K562 (cell line): Measurements from ENCODE around the gene ZBTB16. TPM values are rescaled to one million over a fixed set of nuclear protein-coding genes. Genes with fewer than 3 reads are reported as not detected.

Source experiments
- ATAC-seq: fragments of 200-7000 bp; cut with Tn5 transposase; 3 replicates; pipeline ENCODE4 v1.9.1; 2020; ENCODE audit warnings: moderate library complexity
- BruUV-seq: library from RNA; stranded (reverse); fragments of 400-500 nt; replicated peaks from 2 replicates; lab custom pipeline; 2021; lab: Mats Ljungman, UMichigan
- CTCF ChIA-PET: fragments of 300-600 bp; formaldehyde crosslinking; extraction: SDS; loops from one replicate; lab custom pipeline; 2021; ENCODE audit warnings: low intra/inter-chr PET ratio; lab: Yijun Ruan, JAX
- POLR2A ChIA-PET: fragments of 300-600, 350-650 bp; sonication (Branson Sonifier 250); formaldehyde crosslinking; extraction: SDS; loops from one replicate; lab custom pipeline; 2021; ENCODE audit warnings: antibody characterized with exemption, inconsistent platforms; lab: Yijun Ruan, JAX
- DNase-seq, 4 experiments: peaks; one replicate each; pipeline versions ENCODE4 v3.0.0 to v3.0.0-alpha.2; 2011 to 2018; ENCODE audit warnings: low spot score in 3 of 4, mixed read lengths in 3 of 4; ENCODE audit errors: extremely low read depth in 1 of 4
- FAIRE-seq: peaks from 2 replicates; lab custom pipeline; 2011; peaks lifted over from hg19 to GRCh38; lab: Jason Lieb, UNC
- H2AFZ ChIP-seq: 2 replicates; pipeline ENCODE4 v1.6.0; 2011; ENCODE audit warnings: low read depth, low read length, control low read depth, inconsistent platforms
- H3K27ac ChIP-seq: fragments of 200-600 bp; 3 replicates; pipeline ENCODE4 v1.8.0; 2011; ENCODE audit warnings: low read depth, mild to moderate bottlenecking, control low read depth, inconsistent platforms, low read length, moderate library complexity, mixed read lengths; ENCODE audit errors: extremely low read depth
- H3K27me3 ChIP-seq, 2 experiments: fragments of 300-600 bp in 1 of 2; 2 replicates in 1 of 2; 3 replicates in 1 of 2; pipeline versions ENCODE4 v1.6.0 to v1.8.0; 2011; ENCODE audit warnings: inconsistent platforms in 2 of 2, low read length in 2 of 2, mild to moderate bottlenecking in 1 of 2, mixed read lengths in 1 of 2, moderate library complexity in 1 of 2; ENCODE audit not compliant: control insufficient read depth in 2 of 2, insufficient read depth in 2 of 2
- H3K36me3 ChIP-seq: fragments of 300-600 bp; 3 replicates; pipeline ENCODE4 v1.8.0; 2011; ENCODE audit warnings: mild to moderate bottlenecking, low read length, inconsistent platforms; ENCODE audit not compliant: control insufficient read depth, insufficient read depth
- H3K4me1 ChIP-seq, 2 experiments: fragments of 200-600 bp in 1 of 2; replicated peaks in 1 of 2; 2 replicates in 1 of 2; 3 replicates in 1 of 2; pipeline versions ENCODE4 v1.5.1 to v1.8.0; 2011; ENCODE audit warnings: inconsistent platforms in 2 of 2, low read length in 2 of 2, mild to moderate bottlenecking in 1 of 2, mixed read lengths in 1 of 2, moderate library complexity in 1 of 2; ENCODE audit not compliant: control insufficient read depth in 2 of 2, insufficient read depth in 2 of 2
- H3K4me2 ChIP-seq: 2 replicates; pipeline ENCODE4 v1.6.1; 2011; ENCODE audit warnings: low read length, control low read depth, inconsistent platforms, mixed read lengths; ENCODE audit not compliant: insufficient read depth
- H3K4me3 ChIP-seq: fragments of 200-600 bp; sonication (generic), shearing (Covaris generic); 2 replicates; pipeline ENCODE4 v1.5.1; 2016; ENCODE audit warnings: control low read depth, inconsistent platforms
- H3K79me2 ChIP-seq: fragments of 200-600 bp; 3 replicates; pipeline ENCODE4 v1.8.0; 2011; ENCODE audit warnings: low read length, inconsistent platforms; ENCODE audit not compliant: control insufficient read depth, insufficient read depth
- H3K9ac ChIP-seq, 2 experiments: 2 replicates each; pipeline versions ENCODE4 v1.6.0 to v1.6.1; 2011; ENCODE audit warnings: low read depth in 2 of 2, low read length in 2 of 2, control low read depth in 1 of 2, inconsistent platforms in 1 of 2, mild to moderate bottlenecking in 1 of 2, mixed read lengths in 1 of 2; ENCODE audit not compliant: insufficient read depth in 1 of 2
- H3K9me1 ChIP-seq: one replicate; pipeline ENCODE4 v1.6.0; 2011; ENCODE audit warnings: inconsistent platforms, mild to moderate bottlenecking, low read length, moderate library complexity; ENCODE audit not compliant: control insufficient read depth, insufficient read depth
- H3K9me3 ChIP-seq: replicated peaks from 2 replicates; pipeline ENCODE4 v1.5.1; 2011; ENCODE audit warnings: low read depth, low read length, inconsistent platforms; ENCODE audit not compliant: control insufficient read depth, insufficient read depth
- H4K20me1 ChIP-seq: replicated peaks from 2 replicates; pipeline ENCODE4 v1.6.1; 2011; ENCODE audit warnings: low read length, inconsistent platforms, mixed read lengths; ENCODE audit not compliant: control insufficient read depth, insufficient read depth
- ARID4B ChIP-seq: sonication (generic); formaldehyde crosslinking; IDR thresholded peaks from 2 replicates; pipeline ENCODE4 v1.8.0; 2022; ENCODE audit warnings: mild to moderate bottlenecking, missing genetic modification reagents
- ESRRB ChIP-seq: fragments of 250-450 bp; sonication (Bioruptor Pico); IDR thresholded peaks from 2 replicates; pipeline ENCODE4 v1.5.0; 2020; ENCODE audit warnings: mild to moderate bottlenecking, moderate library complexity, borderline replicate concordance
- HMGN3 ChIP-seq: IDR thresholded peaks from 2 replicates; pipeline ENCODE4 v1.6.1; 2011; ENCODE audit warnings: borderline replicate concordance, low read depth, mild to moderate bottlenecking, mixed read lengths, low read length; ENCODE audit not compliant: insufficient read length; ENCODE audit errors: extremely low read depth
- HNRNPH1 ChIP-seq: fragments of 200-400 bp; formaldehyde crosslinking; optimal IDR thresholded peaks from 2 replicates; pipeline ENCODE3; 2017; ENCODE audit warnings: low read depth, mild to moderate bottlenecking, low read length, moderate library complexity
- KAT2B ChIP-seq: IDR thresholded peaks from one replicate; pipeline ENCODE4 v1.6.1; 2012; ENCODE audit warnings: low read depth, mild to moderate bottlenecking, control low read depth, inconsistent platforms, low read length, moderate library complexity
- MLLT1 ChIP-seq, 2 experiments: fragments of 450-650 bp; IDR thresholded peaks; 2 replicates each; pipeline ENCODE4 v1.6.1; 2016
- MTF1 ChIP-seq: fragments of 250-450 bp; sonication (Bioruptor Pico); IDR thresholded peaks from 2 replicates; pipeline ENCODE4 v1.9.0; 2021; ENCODE audit warnings: moderate library complexity, mild to moderate bottlenecking, inconsistent platforms, borderline replicate concordance
- PHF20 ChIP-seq: fragments of 450-650 bp; IDR thresholded peaks from 2 replicates; pipeline ENCODE4 v1.6.1; 2018; ENCODE audit not compliant: partially characterized antibody
- POLR2AphosphoS5 ChIP-seq: IDR thresholded peaks from 2 replicates; pipeline ENCODE4 v1.6.1; 2011; ENCODE audit warnings: mild to moderate bottlenecking, low read depth, low read length, moderate library complexity; ENCODE audit not compliant: control insufficient read depth, insufficient read depth
- TAL1 ChIP-seq: fragments of 450-650 bp; IDR thresholded peaks from 2 replicates; pipeline ENCODE4 v1.6.1; 2016; ENCODE audit warnings: mild to moderate bottlenecking
- TCFL5 ChIP-seq: fragments of 250-450 bp; sonication (Bioruptor Pico); conservative IDR thresholded peaks from 2 replicates; pipeline ENCODE4 v1.6.1; 2021; ENCODE audit warnings: mild to moderate bottlenecking, moderate library complexity, matching md5 sums
- ZNF347 ChIP-seq: fragments of 450-650 bp; formaldehyde crosslinking; IDR thresholded peaks from 2 replicates; pipeline ENCODE4 v1.4.0; 2020; ENCODE audit warnings: low read depth, mild to moderate bottlenecking, moderate library complexity
- ZNF707 ChIP-seq: fragments of 250-450 bp; sonication (Bioruptor Pico); conservative IDR thresholded peaks from 2 replicates; pipeline ENCODE4 v1.8.0; 2022; ENCODE audit warnings: inconsistent platforms, mild to moderate bottlenecking, moderate library complexity
- WGBS: fragments of 100-300 bp; shearing (Covaris generic); methylation state at CpG from one replicate; pipeline ENCODE4 v1.1.6; 2016; ENCODE audit warnings: low coverage, mixed read lengths; ENCODE audit not compliant: insufficient coverage; ENCODE audit errors: missing lambda C conversion rate; 5-methylcytosine and 5-hydroxymethylcytosine counted together
- in situ Hi-C: fragments of 300-500 bp; cut with MboI; formaldehyde crosslinking; loops from 4 replicates; pipeline ENCODE4 v1.15.0; 2018; ENCODE audit warnings: inconsistent platforms, mixed read lengths
- intact Hi-C: fragments of 100-400 bp; cut with micrococcal nuclease; formaldehyde crosslinking; loops from 2 replicates; pipeline ENCODE4 v1.14.2; 2022
- polyA plus RNA-seq, 8 experiments: library from polyadenylated mRNA; depleted of rRNA in 4 of 8; stranded (reverse) in 5 of 8; unstranded in 3 of 8; fragments of >200 nt; fragmentation: Nextera tagmentation in 2 of 8; fragmentation: Illumina TruSeq in 1 of 8; extraction: Ambion mirVana in 2 of 8; extraction: Trizol in 1 of 8; gene quantifications; 2 replicates each; pipeline versions ENCODE4 v1.2.1 to v1.2.3, GENCODE V29; 2011 to 2014; ENCODE audit warnings: inconsistent platforms in 1 of 8, missing spikeins in 1 of 8
- total RNA-seq, 7 experiments: library from RNA; depleted of rRNA in 6 of 7; stranded (reverse); fragments of >200 nt in 6 of 7; fragmentation: Illumina TruSeq in 2 of 7; extraction: Trizol in 2 of 7; gene quantifications; 2 replicates each; pipeline versions ENCODE4 v1.2.1 to v1.2.3, GENCODE V29; 2011 to 2021; ENCODE audit warnings: low replicate concordance in 1 of 7

Gene ZBTB16
- total and polyA plus RNA-seq, 9 of the 15 experiments (the other 6 are each of a cell fraction or from before 2014, with no cell fraction given), result 0.06 to 0.40 (median 0.24) TPM; not detected in 4

GRCh38 chr11:114110952-114111947 lies 51.7 kb downstream of the ZBTB16 start:
- CTCF ChIA-PET, result no interaction called here
- intact Hi-C loops, result no loop called here
- WGBS, result 14% methylated on average over 12 of the region's 12 CpGs
- H4K20me1 ChIP-seq, result no peaks in the 10 kb centered on the region
- no peak for DNase-seq
- H3K9ac ChIP-seq, result no peak overlapping the region
- POLR2A ChIA-PET, result no interaction called here
- BruUV-seq, result no TSS peak
- no peaks in the 10 kb centered on the region for H3K79me2 ChIP-seq
- H2AFZ ChIP-seq, result no peak overlapping the region
- no peaks in the 10 kb centered on the region for H3K36me3 ChIP-seq
- H3K27me3 ChIP-seq, result peaks cover 36 to 47% of the 10 kb centered on the region in 2 experiments
- no peak overlapping the region for H3K27ac ChIP-seq
- FAIRE-seq, result no peak
- H3K9me1 ChIP-seq, result no peaks in the 10 kb centered on the region
- H3K4me3 ChIP-seq, result no peak overlapping the region
- H3K4me1 ChIP-seq, result no peaks in the 10 kb centered on the region
- no peak overlapping the region for H3K4me2 ChIP-seq
- in situ Hi-C loops, result no loop called here
- ATAC-seq, result no peak
- no peaks in the 10 kb centered on the region for H3K9me3 ChIP-seq
- no peak for TF ChIP-seq HNRNPH1
- TF ChIP-seq MTF1, result no peak
- TF ChIP-seq ZNF347 (CRISPR knock-in tag), result no peak
- TF ChIP-seq ZNF707 (CRISPR knock-in tag), result no peak
- TF ChIP-seq TAL1, result no peak
- no peak for TF ChIP-seq TCFL5 (CRISPR knock-in tag)
- no peak for TF ChIP-seq HMGN3
- no peak for TF ChIP-seq ARID4B (CRISPR knock-in tag)
- no peak for TF ChIP-seq POLR2AphosphoS5
- no peak for TF ChIP-seq ESRRB
- TF ChIP-seq MLLT1 (IDR thresholded peaks at IDR 0.05), result no peak
- TF ChIP-seq KAT2B, result no peak
- no peak for TF ChIP-seq PHF20
